Prostate gland (tissue), 2 donors: ENCODE data around the gene CDC6. TPM values are rescaled to one million over a fixed set of nuclear protein-coding genes. Genes with fewer than 3 reads are reported as not detected.

ENCODE experiments used
- DNase-seq: peaks from one replicate; pipeline ENCODE4 v3.0.0-alpha.2; 2019; ENCODE audit warnings: low spot score
- H3K27ac ChIP-seq, 2 donors: fragments of 200-600 bp; sonication (generic); 2 replicates each; pipeline ENCODE4 v1.5.1; 2017 to 2019
- H3K27me3 ChIP-seq: fragments of 200-600 bp; sonication (generic); replicated peaks from 2 replicates; pipeline ENCODE4 v1.5.1; 2019; ENCODE audit not compliant: insufficient read depth
- H3K36me3 ChIP-seq, 2 donors: fragments of 200-600 bp; sonication (generic); 1 replicate in 1 of 2; 2 replicates in 1 of 2; pipeline versions ENCODE4 v1.5.1 to v1.8.1; 2017 to 2019
- H3K4me1 ChIP-seq: fragments of 200-600 bp; sonication (generic); replicated peaks from 2 replicates; pipeline ENCODE4 v1.5.1; 2019
- H3K4me3 ChIP-seq, 2 donors: fragments of 200-600 bp; sonication (generic); 2 replicates each; pipeline ENCODE4 v1.5.1; 2017 to 2019
- H3K9me3 ChIP-seq: fragments of 200-600 bp; sonication (generic); 2 replicates; pipeline ENCODE4 v1.5.1; 2017
- POLR2A ChIP-seq: fragments of 450-650 bp; IDR thresholded peaks from one replicate; pipeline ENCODE4 v1.6.1; 2016; ENCODE audit warnings: antibody characterized with exemption, mild to moderate bottlenecking
- POLR2AphosphoS5 ChIP-seq: sonication (generic); formaldehyde crosslinking; IDR thresholded peaks from one replicate; pipeline ENCODE4 v1.6.1; 2017; ENCODE audit warnings: antibody characterized with exemption
- WGBS: methylation state at CpG from one replicate; pipeline ENCODE4 v1.1.5; 2018; 5-methylcytosine and 5-hydroxymethylcytosine counted together
- intact Hi-C: fragments of 100-400 bp; cut with DNase I; formaldehyde crosslinking; loops from one replicate; pipeline ENCODE4 v1.14.2; 2022
- total RNA-seq, 2 donors: library from RNA; depleted of rRNA; stranded (reverse); fragments of >200 nt; gene quantifications; one replicate each; pipeline ENCODE4 v1.1.0, GENCODE V29; 2016
- TF ChIP-seq, protein P1 (sequence below), 4 experiments: fragments of 200-600 bp in 2 of 4; fragments of 450-650 bp in 2 of 4; sonication (generic) in 2 of 4; IDR thresholded peaks; 1 replicate in 3 of 4; 2 replicates in 1 of 4; pipeline ENCODE4 v1.5.1; 2016 to 2019; ENCODE audit warnings: antibody characterized with exemption in 4 of 4, mild to moderate bottlenecking in 2 of 4, moderate library complexity in 2 of 4

Gene CDC6
- total RNA-seq, 2 donors from 2014 or later, result 2.1 to 10.3 TPM

- no peaks in the 10 kb centered on the region for H3K9me3 ChIP-seq
- DNase-seq, result peak; percentile 76
- no peak overlapping the region for H3K4me3 ChIP-seq
- no peaks in the 10 kb centered on the region for H3K36me3 ChIP-seq
- 30% methylated on average over 2 of the region's 2 CpGs for WGBS
- H3K27ac ChIP-seq, result peak overlapping the region; percentile 44 to 48
- TF ChIP-seq, protein P1, sequence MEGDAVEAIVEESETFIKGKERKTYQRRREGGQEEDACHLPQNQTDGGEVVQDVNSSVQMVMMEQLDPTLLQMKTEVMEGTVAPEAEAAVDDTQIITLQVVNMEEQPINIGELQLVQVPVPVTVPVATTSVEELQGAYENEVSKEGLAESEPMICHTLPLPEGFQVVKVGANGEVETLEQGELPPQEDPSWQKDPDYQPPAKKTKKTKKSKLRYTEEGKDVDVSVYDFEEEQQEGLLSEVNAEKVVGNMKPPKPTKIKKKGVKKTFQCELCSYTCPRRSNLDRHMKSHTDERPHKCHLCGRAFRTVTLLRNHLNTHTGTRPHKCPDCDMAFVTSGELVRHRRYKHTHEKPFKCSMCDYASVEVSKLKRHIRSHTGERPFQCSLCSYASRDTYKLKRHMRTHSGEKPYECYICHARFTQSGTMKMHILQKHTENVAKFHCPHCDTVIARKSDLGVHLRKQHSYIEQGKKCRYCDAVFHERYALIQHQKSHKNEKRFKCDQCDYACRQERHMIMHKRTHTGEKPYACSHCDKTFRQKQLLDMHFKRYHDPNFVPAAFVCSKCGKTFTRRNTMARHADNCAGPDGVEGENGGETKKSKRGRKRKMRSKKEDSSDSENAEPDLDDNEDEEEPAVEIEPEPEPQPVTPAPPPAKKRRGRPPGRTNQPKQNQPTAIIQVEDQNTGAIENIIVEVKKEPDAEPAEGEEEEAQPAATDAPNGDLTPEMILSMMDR (IDR thresholded peaks at IDR 0.05), result no peak
- peak; percentile 84 for TF ChIP-seq POLR2AphosphoS5
- peaks cover 4% of the 10 kb centered on the region for H3K4me1 ChIP-seq
- H3K27me3 ChIP-seq, result no peaks in the 10 kb centered on the region
- intact Hi-C loops, result no loop called here
Measured at GRCh38 chr17:40284085-40284713, 3.5 kb upstream of the CDC6 start.

- H3K27me3 ChIP-seq, result no peaks in the 10 kb centered on the region
- DNase-seq, result no peak
- no peak overlapping the region for H3K27ac ChIP-seq
- H3K4me1 ChIP-seq, result peaks cover 4% of the 10 kb centered on the region
- H3K4me3 ChIP-seq, result no peak overlapping the region
- intact Hi-C loops, result loop anchor here (5.0 kb wide), 1 partner anchor 69 kb away; the partner anchor contains the start of gene WIPF2
- no peaks in the 10 kb centered on the region for H3K9me3 ChIP-seq
- TF ChIP-seq POLR2A, result no peak
- WGBS, result 95% methylated on average over 2 of the region's 2 CpGs
- H3K36me3 ChIP-seq, result no peaks in the 10 kb centered on the region
Measured at GRCh38 chr17:40286473-40286872, 1.2 kb upstream of the CDC6 start.

DNA sequence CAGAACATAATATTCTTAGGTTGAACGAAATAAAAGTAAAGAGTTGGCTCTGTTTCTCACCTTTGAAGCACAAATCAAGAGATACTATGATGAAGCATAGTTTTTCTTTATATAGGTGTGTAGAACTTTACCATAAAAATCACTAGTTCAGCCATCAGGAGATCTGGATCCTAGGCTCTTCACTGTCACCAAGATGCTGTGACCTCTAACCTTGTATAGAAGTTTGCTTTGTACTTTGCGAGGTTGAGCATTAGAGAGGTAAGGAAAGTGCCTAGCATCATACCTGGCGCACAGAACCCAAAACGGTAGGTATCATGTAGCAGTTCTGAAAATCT, 553 bp upstream of the CDC6 start:
- Histone ChIP-seq H3K4me1 (peaks cover 4% of the 10 kb centered on the region), H3K27me3 (no peaks in the 10 kb centered on the region), H3K9me3 (no peaks in the 10 kb centered on the region), H3K36me3 (no peaks in the 10 kb centered on the region), H3K4me3 (no peak overlapping the region), H3K27ac (peak overlapping the region in 1 of 2 donors; percentile 5)
- intact Hi-C loops, result loop anchor here (5.0 kb wide), 1 partner anchor 70 kb away; the partner anchor contains the start of gene WIPF2
- no peak for DNase-seq
- TF ChIP-seq POLR2A, result no peak
- TF ChIP-seq POLR2AphosphoS5, result no peak
- TF ChIP-seq, protein P1 (IDR thresholded peaks at IDR 0.05), result no peak
- 37% methylated on average over 4 of the region's 4 CpGs for WGBS

GRCh38 chr17:40290629-40291280, 3.1 kb downstream of the CDC6 start:
- 58% methylated on average over 4 of the region's 4 CpGs for WGBS
- intact Hi-C loops, result loop anchor here (2.0 to 10.0 kb wide), 2 partner anchors 88 to 276 kb away; partner anchors contain the start of gene CSF3
- Histone ChIP-seq H3K36me3 (no peaks in the 10 kb centered on the region), H3K27ac (no peak overlapping the region), H3K4me3 (no peak overlapping the region), H3K4me1 (peaks cover 4% of the 10 kb centered on the region), H3K27me3 (no peaks in the 10 kb centered on the region), H3K9me3 (no peaks in the 10 kb centered on the region)
- peak; percentile 58 for DNase-seq
- TF ChIP-seq POLR2AphosphoS5, result peak; percentile 39
- no peak for TF ChIP-seq POLR2A
- TF ChIP-seq, protein P1 (IDR thresholded peaks at IDR 0.05), result peak in 3 of 4 experiments; percentile 47 to 81 (median 71)

- Histone ChIP-seq H3K4me3 (no peak overlapping the region), H3K4me1 (peaks cover 4% of the 10 kb centered on the region), H3K27ac (no peak overlapping the region), H3K36me3 (no peaks in the 10 kb centered on the region), H3K27me3 (no peaks in the 10 kb centered on the region), H3K9me3 (no peaks in the 10 kb centered on the region)
- 80% methylated on average over 2 of the region's 2 CpGs for WGBS
- intact Hi-C loops, result loop anchor here (2.0 to 10.0 kb wide), 2 partner anchors 88 to 276 kb away; partner anchors contain the start of gene CSF3
- DNase-seq, result no peak
- TF ChIP-seq, protein P1 (IDR thresholded peaks at IDR 0.05), result no peak
- no peak for TF ChIP-seq POLR2AphosphoS5
- TF ChIP-seq POLR2A, result no peak
Measured at GRCh38 chr17:40291281-40291664, 3.6 kb downstream of the CDC6 start.
